ENCODE results near the gene ALG1. TPM values are rescaled to one million over a fixed set of nuclear protein-coding genes. Genes with fewer than 3 reads are reported as not detected.
"Not testable (repeated sequence)": the region's sequence is repeated elsewhere in the genome, so short reads cannot be mapped to it uniquely, and the experiment has no call there.

ALG1 gene
- total RNA-seq, 2 donors from 2014 or later, result 26.0 to 34.2 TPM

GRCh38 chr16:5132915-5133600 is 61.4 kb downstream of the ALG1 start:
- intact Hi-C loops (cut with DNase I, micrococcal nuclease); DNase-seq; ATAC-seq: not testable (repeated sequence)

- DNase-seq; intact Hi-C loops (cut with DNase I, micrococcal nuclease); ATAC-seq: not testable (repeated sequence)
Measured at GRCh38 chr16:5134739-5135452, 63.3 kb downstream of the ALG1 start.

Other genes starting within 250 kb of the ALG1 start
- 100 to 1,000 TPM; 106 to 114 TPM for gene GLYR1, start 224.6 kb upstream of the ALG1 start, total RNA-seq
- gene UBN1, start 224.4 kb upstream of the ALG1 start, total RNA-seq, result 10 to 100 TPM; 34.8 to 43.5 TPM
- gene PPL, start 134.7 kb upstream of the ALG1 start, total RNA-seq, result 10 to 100 TPM; 14.7 to 15.6 TPM
- 1 to 10 TPM; 1.4 to 1.8 TPM for gene SEC14L5, start 113.5 kb upstream of the ALG1 start, total RNA-seq
- 10 to 100 TPM; 22.7 to 22.9 TPM for gene NAGPA, start 37.9 kb upstream of the ALG1 start, total RNA-seq
- 1 to 10 TPM; 2.1 to 5.0 TPM for gene C16orf89, start 5.9 kb upstream of the ALG1 start, total RNA-seq
- gene EEF2KMT, start 26.0 kb downstream of the ALG1 start, total RNA-seq, result 1 to 10 TPM; 9.5 to 9.8 TPM